ENCODE measurements around the gene XPOT.

Gene XPOT

GRCh38 chr12:64469455-64470142, 65.4 kb downstream of the XPOT start:
- DNase-seq (ENCODE audit: low read depth in 2 of 2): no peak

- DNase-seq (ENCODE audit: low read depth in 2 of 2): no peak
Measured at GRCh38 chr12:64470495-64470894, 66.3 kb downstream of the XPOT start.

GRCh38 chr12:64473176-64473575, 69.0 kb downstream of the XPOT start:
- DNase-seq (ENCODE audit: low read depth in 2 of 2): no peak

GRCh38 chr12:64475518-64475917, 71.3 kb downstream of the XPOT start:
- DNase-seq (ENCODE audit: low read depth in 2 of 2): no peak

GRCh38 chr12:64476844-64477243, 72.7 kb downstream of the XPOT start:
- DNase-seq (ENCODE audit: low read depth in 2 of 2): no peak

- DNase-seq (ENCODE audit: low read depth in 2 of 2): no peak
Measured at GRCh38 chr12:64478661-64479060, 74.5 kb downstream of the XPOT start.

GRCh38 chr12:64480148-64480547, 76.0 kb downstream of the XPOT start:
- DNase-seq (ENCODE audit: low read depth in 2 of 2): no peak

GRCh38 chr12:64486657-64487056, 82.5 kb downstream of the XPOT start:
- no peak for DNase-seq (ENCODE audit: low read depth in 2 of 2)

- DNase-seq (ENCODE audit: low read depth in 2 of 2): no peak
Measured at GRCh38 chr12:64491718-64492117, 87.5 kb downstream of the XPOT start.

GRCh38 chr12:64493513-64493912, 89.3 kb downstream of the XPOT start:
- DNase-seq (ENCODE audit: low read depth in 2 of 2): no peak

GRCh38 chr12:64494998-64495729, 91.0 kb downstream of the XPOT start:
- DNase-seq (ENCODE audit: low read depth in 2 of 2): no peak

- no peak for DNase-seq (ENCODE audit: low read depth in 2 of 2)
Measured at GRCh38 chr12:64496839-64497400, 92.7 kb downstream of the XPOT start.

- no peak for DNase-seq (ENCODE audit: low read depth in 2 of 2)
Measured at GRCh38 chr12:64497484-64497883, 93.3 kb downstream of the XPOT start.

GRCh38 chr12:64497903-64498302, 93.7 kb downstream of the XPOT start:
- no peak for DNase-seq (ENCODE audit: low read depth in 2 of 2)

- DNase-seq (ENCODE audit: low read depth in 2 of 2): no peak
Measured at GRCh38 chr12:64500394-64500793, 96.2 kb downstream of the XPOT start.
